HepG2 (cell line): Measurements from ENCODE around the gene GASK1A. TPM values are rescaled to one million over a fixed set of nuclear protein-coding genes. Genes with fewer than 3 reads are reported as not detected.

Experiments
- ASH2L ChIP-seq: fragments of 300-600, 200-600 bp; sonication (generic); IDR thresholded peaks from 2 replicates; pipeline ENCODE4 v1.7.0; 2017; ENCODE audit warnings: low read depth, mild to moderate bottlenecking, moderate library complexity, mixed read lengths, low read length; ENCODE audit not compliant: insufficient read length
- ATF3 ChIP-seq: sonication (generic); formaldehyde crosslinking; IDR thresholded peaks from 2 replicates; pipeline ENCODE4 v1.4.0; 2020; ENCODE audit warnings: missing genetic modification reagents
- MEIS1 ChIP-seq: sonication (generic); formaldehyde crosslinking; IDR thresholded peaks from 2 replicates; pipeline ENCODE4 v1.9.0; 2021; ENCODE audit warnings: mild to moderate bottlenecking, missing genetic modification reagents, moderate library complexity, borderline replicate concordance
- MLXIP ChIP-seq: sonication (generic); formaldehyde crosslinking; IDR thresholded peaks from 2 replicates; pipeline ENCODE4 v1.9.0; 2021; ENCODE audit warnings: missing genetic modification reagents, borderline replicate concordance
- MTA1 ChIP-seq: sonication (generic); formaldehyde crosslinking; IDR thresholded peaks from 2 replicates; pipeline ENCODE4 v1.4.0; 2020; ENCODE audit warnings: missing genetic modification reagents, mild to moderate bottlenecking, borderline replicate concordance
- RFX1 ChIP-seq: fragments of 450-650 bp; IDR thresholded peaks from 2 replicates; pipeline ENCODE4 v1.6.1; 2017
- RFX5 ChIP-seq: IDR thresholded peaks from 2 replicates; pipeline ENCODE4 v1.6.1; 2011; ENCODE audit warnings: low read depth, low read length, improper control_type of control experiment
- SNRNP70 ChIP-seq: fragments of 200-400 bp; formaldehyde crosslinking; IDR thresholded peaks from 2 replicates; pipeline ENCODE4 v1.6.1; 2017; ENCODE audit warnings: mild to moderate bottlenecking, low read depth, low read length, moderate library complexity
- TEAD3 ChIP-seq: optimal IDR thresholded peaks from 2 replicates; pipeline ENCODE3; 2016; ENCODE audit warnings: borderline replicate concordance
- THAP7 ChIP-seq: sonication (generic); formaldehyde crosslinking; IDR thresholded peaks from 2 replicates; pipeline ENCODE4 v1.8.1; 2023; ENCODE audit warnings: mild to moderate bottlenecking, missing genetic modification reagents
- ZBTB7B ChIP-seq: sonication (generic); formaldehyde crosslinking; IDR thresholded peaks from 2 replicates; pipeline ENCODE4 v1.4.0; 2020; ENCODE audit warnings: missing genetic modification reagents
- ZNF142 ChIP-seq: sonication (generic); formaldehyde crosslinking; IDR thresholded peaks from 2 replicates; pipeline ENCODE4 v1.4.0; 2020; ENCODE audit warnings: missing genetic modification reagents
- ZNF329 ChIP-seq: sonication (generic); formaldehyde crosslinking; IDR thresholded peaks from 2 replicates; pipeline ENCODE4 v1.9.0; 2021; ENCODE audit warnings: low read depth, mild to moderate bottlenecking, missing genetic modification reagents
- ZNF350 ChIP-seq: sonication (generic); formaldehyde crosslinking; IDR thresholded peaks from 2 replicates; pipeline ENCODE4 v1.4.0; 2020; ENCODE audit warnings: mild to moderate bottlenecking, low read depth, missing genetic modification reagents, borderline replicate concordance
- ZNF430 ChIP-seq: sonication (generic); formaldehyde crosslinking; IDR thresholded peaks from 2 replicates; pipeline ENCODE4 v1.9.0; 2021; ENCODE audit warnings: mild to moderate bottlenecking, missing genetic modification reagents
- ZNF761 ChIP-seq: sonication (generic); formaldehyde crosslinking; conservative IDR thresholded peaks from 2 replicates; pipeline ENCODE4 v1.4.0; 2020; ENCODE audit warnings: mild to moderate bottlenecking, missing genetic modification reagents
- ZNF775 ChIP-seq: sonication (generic); formaldehyde crosslinking; IDR thresholded peaks from 2 replicates; pipeline ENCODE4 v1.4.0; 2020; ENCODE audit warnings: missing genetic modification reagents, mild to moderate bottlenecking, moderate library complexity, borderline replicate concordance
- ZNF816 ChIP-seq: sonication (generic); formaldehyde crosslinking; IDR thresholded peaks from 2 replicates; pipeline ENCODE4 v1.8.0; 2022; ENCODE audit warnings: missing genetic modification reagents, mild to moderate bottlenecking, borderline replicate concordance
- polyA plus RNA-seq, 8 experiments: library from polyadenylated mRNA; depleted of rRNA in 3 of 8; stranded (reverse) in 7 of 8; unstranded in 1 of 8; fragments of >200 nt; fragmentation: Illumina TruSeq in 4 of 8; extraction: Trizol in 4 of 8; gene quantifications; 2 replicates each; pipeline versions ENCODE4 v1.2.1 to v1.2.3, GENCODE V29; 2011 to 2016; ENCODE audit warnings: low read depth in 4 of 8, missing spikeins in 1 of 8, mixed read lengths in 1 of 8; ENCODE audit not compliant: insufficient read depth in 1 of 8
- total RNA-seq, 5 experiments: library from RNA; depleted of rRNA; stranded (reverse); fragments of >200 nt; fragmentation: Illumina TruSeq; extraction: Trizol; gene quantifications; 2 replicates each; pipeline ENCODE4 v1.2.3, GENCODE V29; 2016; ENCODE audit warnings: low read depth in 1 of 5

GASK1A gene
- total and polyA plus RNA-seq, 2 of the 13 experiments (the other 11 are each of a cell fraction or from before 2014, with no cell fraction given), result not detected

GRCh38 chr3:43105596-43106292 is 126.6 kb downstream of the GASK1A start, which contains the start of gene POMGNT2 (continued):
- TF ChIP-seq THAP7 (CRISPR knock-in tag) (no peak), RFX5 (no peak), ZBTB7B (no peak), TEAD3 (CRISPR knock-in tag) (peak; percentile 79), ATF3 (no peak), ZNF329 (CRISPR knock-in tag) (no peak), MEIS1 (no peak), SNRNP70 (no peak), ASH2L (peak; percentile 37), RFX1 (peak; percentile 32; the same call in 1 of the 2 replicates), ZNF761 (peak; percentile 67; the same call in 1 of the 2 replicates), ZNF350 (CRISPR knock-in tag) (no peak), ZNF775 (CRISPR knock-in tag) (no peak), MLXIP (CRISPR knock-in tag) (peak; percentile 60; the same call in 1 of the 2 replicates), ZNF142 (CRISPR knock-in tag) (0 out of 2 replicates have a peak, but pooled peaks have one; percentile 55), ZNF816 (0 out of 2 replicates have a peak, but pooled peaks have one; percentile 61), ZNF430 (no peak), MTA1 (CRISPR knock-in tag) (no peak)
